Tibial artery (tissue), 4 donors: Measurements from ENCODE around the gene PCDH7.

ENCODE experiments used
- DNase-seq, 2 donors: peaks; one replicate each; pipeline ENCODE4 v3.0.0-alpha.2; 2019
- H3K27ac ChIP-seq, 2 donors: fragments of 200-600 bp; sonication (generic) in 1 of 2; 1 replicate in 1 of 2; 2 replicates in 1 of 2; pipeline ENCODE4 v1.5.1; 2018 to 2019; ENCODE audit warnings: mild to moderate bottlenecking in 1 of 2
- H3K27me3 ChIP-seq, 2 donors: fragments of 200-600 bp; sonication (generic) in 1 of 2; one replicate each; pipeline versions ENCODE4 v1.5.1 to v1.6.0; 2016 to 2019
- H3K36me3 ChIP-seq, 3 donors: fragments of 200-600 bp; sonication (generic) in 2 of 3; one replicate each; pipeline ENCODE4 v1.5.1; 2016 to 2019; ENCODE audit warnings: mild to moderate bottlenecking in 2 of 3
- H3K4me1 ChIP-seq, 4 donors: fragments of 200-600 bp; sonication (generic) in 2 of 4; 1 replicate in 3 of 4; 2 replicates in 1 of 4; pipeline ENCODE4 v1.5.1; 2016 to 2019
- H3K4me3 ChIP-seq, 2 donors: fragments of 200-600 bp; sonication (generic) in 1 of 2; 1 replicate in 1 of 2; 2 replicates in 1 of 2; pipeline ENCODE4 v1.5.1; 2018 to 2019; ENCODE audit warnings: mild to moderate bottlenecking in 2 of 2
- H3K9me3 ChIP-seq, 3 donors: fragments of 200-600 bp; sonication (generic) in 1 of 3; one replicate each; pipeline ENCODE4 v1.5.1; 2016 to 2019
- CTCF ChIP-seq, 2 experiments: fragments of 200-600 bp in 1 of 2; fragments of 450-650 bp in 1 of 2; IDR thresholded peaks; one replicate each; pipeline ENCODE4 v1.5.1; 2017 to 2019; ENCODE audit warnings: antibody characterized with exemption in 2 of 2, mild to moderate bottlenecking in 1 of 2, moderate library complexity in 1 of 2
- intact Hi-C: fragments of 100-400 bp; cut with DNase I; formaldehyde crosslinking; loops from one replicate; pipeline ENCODE4 v1.15.0; 2023; ENCODE audit warnings: low total_unique reads

The PCDH7 gene

GRCh38 chr4:30743897-30744296 lies 23.7 kb downstream of the PCDH7 start:
- peak overlapping the region; percentile 17 to 40 for H3K27ac ChIP-seq
- intact Hi-C loops, result no loop called here
- DNase-seq, result no peak

DNA sequence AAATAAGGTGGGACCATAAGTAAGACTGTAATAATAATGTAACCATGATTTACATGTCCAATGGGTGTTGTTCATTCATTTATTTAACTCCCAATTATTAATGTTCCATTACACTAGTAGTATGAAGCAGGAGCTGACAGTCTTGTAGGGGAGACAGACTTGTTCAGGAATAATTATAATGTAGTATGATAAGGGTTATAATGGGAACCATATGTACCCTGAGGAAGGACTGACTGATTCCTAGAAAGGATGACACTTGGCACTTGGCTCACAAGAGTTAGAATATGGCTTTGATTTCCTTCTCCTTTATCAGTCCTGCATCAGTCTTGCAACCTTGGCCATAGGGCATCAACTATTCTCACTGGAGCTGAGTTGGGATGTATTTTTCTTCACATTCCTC lies 24.2 kb downstream of the PCDH7 start:
- no peak for DNase-seq
- Histone ChIP-seq H3K27ac (peak overlapping the region; percentile 54), H3K36me3 (no peaks in the 10 kb centered on the region), H3K27me3 (no peaks in the 10 kb centered on the region), H3K9me3 (no peaks in the 10 kb centered on the region), H3K4me3 (no peak overlapping the region), H3K4me1 (peaks cover 0 to 87% (median 17%) of the 10 kb centered on the region in 4 donors)
- intact Hi-C loops, result no loop called here
- TF ChIP-seq CTCF (IDR thresholded peaks at IDR 0.05), result no peak

More at GRCh38 chr4:30743897-30744296, 23.7 kb downstream of the PCDH7 start:
- no peak overlapping the region for H3K4me3 ChIP-seq
- H3K27me3 ChIP-seq, result no peaks in the 10 kb centered on the region
- peaks cover 0 to 91% (median 17%) of the 10 kb centered on the region in 4 donors for H3K4me1 ChIP-seq
- no peak for TF ChIP-seq CTCF (IDR thresholded peaks at IDR 0.05)
- H3K9me3 ChIP-seq, result no peaks in the 10 kb centered on the region
- no peaks in the 10 kb centered on the region for H3K36me3 ChIP-seq

DNA sequence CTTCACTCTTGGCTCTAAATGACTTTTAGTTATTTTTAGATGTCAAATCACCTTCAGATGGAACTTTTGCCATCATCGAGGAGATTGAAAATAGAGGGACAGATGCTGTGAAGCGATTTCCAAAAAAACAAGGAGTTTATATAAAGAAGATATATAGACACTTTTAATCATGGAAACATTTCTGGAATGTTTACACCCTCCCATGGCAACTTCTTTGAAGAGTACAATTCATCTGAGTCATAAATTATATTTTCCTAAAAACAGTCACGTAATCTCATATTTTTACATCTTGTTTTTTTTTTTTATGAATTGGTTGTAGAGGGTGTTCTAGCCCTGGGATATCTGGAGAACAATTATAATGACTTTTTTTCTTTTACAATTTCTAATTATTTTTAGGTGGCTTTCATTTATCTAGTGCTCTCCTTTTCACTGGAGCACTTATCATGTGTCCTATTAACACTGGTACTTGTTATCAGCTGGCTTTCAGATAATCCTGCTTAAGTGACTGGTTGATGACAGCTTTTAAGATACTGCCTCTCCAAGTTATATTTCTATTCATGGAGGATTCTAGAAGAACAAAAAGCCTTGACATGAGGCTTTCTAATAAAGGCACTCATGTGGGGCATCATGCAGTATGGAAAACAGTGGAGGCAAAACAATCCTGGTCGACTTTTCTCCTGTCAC lies 24.9 kb downstream of the PCDH7 start:
- peak overlapping the region; percentile 54 for H3K27ac ChIP-seq
- no peaks in the 10 kb centered on the region for H3K27me3 ChIP-seq
- intact Hi-C loops, result no loop called here
- no peak for TF ChIP-seq CTCF (IDR thresholded peaks at IDR 0.05)
- H3K4me3 ChIP-seq, result no peak overlapping the region
- H3K4me1 ChIP-seq, result peaks cover 0 to 80% (median 18%) of the 10 kb centered on the region in 4 donors
- DNase-seq, result no peak
- no peaks in the 10 kb centered on the region for H3K36me3 ChIP-seq
- no peaks in the 10 kb centered on the region for H3K9me3 ChIP-seq

DNA sequence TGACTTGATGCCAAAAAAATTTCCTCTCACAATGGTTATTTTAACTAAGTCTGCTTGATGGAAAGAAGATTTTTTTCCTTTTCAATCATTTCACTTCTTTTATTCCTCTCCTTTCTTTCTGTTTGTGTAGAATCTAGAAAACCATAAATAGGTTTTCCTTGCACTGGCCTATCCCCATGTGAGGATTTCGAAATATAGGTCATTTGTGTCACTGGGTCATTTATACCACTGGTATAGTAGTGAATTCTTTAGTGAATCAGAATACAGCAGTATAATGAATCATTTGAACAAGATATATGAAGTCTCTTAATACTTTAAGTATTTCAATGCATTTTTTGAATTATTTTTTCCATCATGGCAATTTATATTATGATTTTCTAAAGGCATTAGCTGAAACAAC lies 26.6 kb downstream of the PCDH7 start:
- TF ChIP-seq CTCF (IDR thresholded peaks at IDR 0.05), result no peak
- Histone ChIP-seq H3K27me3 (no peaks in the 10 kb centered on the region), H3K4me1 (peaks cover 0 to 73% (median 19%) of the 10 kb centered on the region in 4 donors), H3K36me3 (no peaks in the 10 kb centered on the region), H3K9me3 (no peaks in the 10 kb centered on the region), H3K27ac (peak overlapping the region; percentile 16 to 54), H3K4me3 (no peak overlapping the region)
- DNase-seq, result no peak
- intact Hi-C loops, result no loop called here

DNA sequence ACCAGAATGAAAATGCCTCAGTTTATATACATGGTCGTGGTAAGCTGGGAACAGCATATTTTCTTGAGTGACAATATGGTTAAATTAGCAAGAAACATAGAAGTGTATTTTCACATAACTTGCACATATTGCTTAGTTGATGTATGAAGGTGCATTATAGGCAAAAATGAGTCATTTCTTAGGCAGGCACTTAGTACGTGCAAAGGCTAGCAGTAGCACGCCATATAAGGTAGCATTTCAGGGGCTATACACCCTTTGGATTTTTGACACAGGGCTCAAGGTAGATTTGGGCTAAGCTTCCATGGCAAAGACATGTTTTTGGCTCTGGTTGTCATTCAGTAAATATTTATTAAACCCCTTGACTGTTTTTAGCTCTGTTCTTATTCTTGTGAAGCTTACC lies 33.1 kb downstream of the PCDH7 start:
- intact Hi-C loops, result no loop called here

More for the DNA sequence above, 33.1 kb downstream of the PCDH7 start:
- H3K27me3 ChIP-seq, result no peaks in the 10 kb centered on the region
- no peaks in the 10 kb centered on the region for H3K36me3 ChIP-seq
- H3K27ac ChIP-seq, result peak overlapping the region; percentile 45 to 47
- no peaks in the 10 kb centered on the region for H3K9me3 ChIP-seq
- H3K4me1 ChIP-seq, result peaks cover 0 to 56% (median 9%) of the 10 kb centered on the region in 4 donors
- TF ChIP-seq CTCF (IDR thresholded peaks at IDR 0.05), result no peak
- DNase-seq, result no peak
- no peak overlapping the region for H3K4me3 ChIP-seq
